SK-N-SH (cell line): ENCODE results near the gene TAP1.

ENCODE experiments used
- CTCF ChIP-seq: fragments of 200-600 bp; sonication (generic); IDR thresholded peaks from 2 replicates; pipeline ENCODE4 v1.6.1; 2017; ENCODE audit warnings: antibody characterized with exemption, mild to moderate bottlenecking, moderate library complexity
- EP300 ChIP-seq, 2 experiments: IDR thresholded peaks; 2 replicates each; pipeline versions ENCODE4 v1.4.0 to v1.6.1; 2012; ENCODE audit warnings: borderline replicate concordance in 1 of 2, low read depth in 1 of 2, low read length in 1 of 2
- GABPA ChIP-seq: IDR thresholded peaks from 2 replicates; pipeline ENCODE4 v1.4.0; 2012; ENCODE audit warnings: low read depth, mild to moderate bottlenecking
- RFX5 ChIP-seq: IDR thresholded peaks from 2 replicates; pipeline ENCODE4 v1.6.1; 2012; ENCODE audit warnings: mild to moderate bottlenecking, improper control_type of control experiment, low read length
- YY1 ChIP-seq: IDR thresholded peaks from 2 replicates; pipeline ENCODE4 v1.4.0; 2012; ENCODE audit warnings: low read depth, mild to moderate bottlenecking

GRCh38 chr6:32825966-32826365 is 27.5 kb downstream of the TAP1 start:
- peak; percentile 46 for TF ChIP-seq CTCF
- no peak for TF ChIP-seq YY1
- no peak for TF ChIP-seq RFX5
- no peak for TF ChIP-seq GABPA
- no peak for TF ChIP-seq EP300 (IDR thresholded peaks at IDR 0.05; ENCODE audit: borderline replicate concordance in 1 of 2, low read depth in 1 of 2, low read length in 1 of 2)
